Transverse colon (tissue), 4 donors: ENCODE results near the gene TEX26.

Experiments
- CTCF ChIP-seq, 5 experiments: fragments of 200-600 bp in 3 of 5; fragments of 450-650 bp in 2 of 5; sonication (generic) in 3 of 5; IDR thresholded peaks; 1 replicate in 2 of 5; 2 replicates in 3 of 5; pipeline ENCODE4 v1.5.1; 2016 to 2017; ENCODE audit warnings: antibody characterized with exemption in 5 of 5, inconsistent platforms in 3 of 5, mild to moderate bottlenecking in 2 of 5, moderate library complexity in 1 of 5
- EP300 ChIP-seq: sonication (generic); formaldehyde crosslinking; IDR thresholded peaks from one replicate; pipeline ENCODE4 v1.6.1; 2017; ENCODE audit warnings: antibody characterized with exemption, low read depth
- POLR2A ChIP-seq: fragments of 450-650 bp; IDR thresholded peaks from one replicate; pipeline ENCODE4 v1.6.1; 2016; ENCODE audit warnings: antibody characterized with exemption, mild to moderate bottlenecking, moderate library complexity
- POLR2AphosphoS5 ChIP-seq, 3 donors: sonication (generic); formaldehyde crosslinking; IDR thresholded peaks; one replicate each; pipeline ENCODE4 v1.6.1; 2016; ENCODE audit warnings: antibody characterized with exemption in 3 of 3

GRCh38 chr13:30974350-30974749 lies 41.9 kb downstream of the TEX26 start:
- TF ChIP-seq CTCF (IDR thresholded peaks at IDR 0.05), result no peak
- no peak for TF ChIP-seq POLR2A
- no peak for TF ChIP-seq EP300
- TF ChIP-seq POLR2AphosphoS5 (IDR thresholded peaks at IDR 0.05), result no peak
